ENCODE data around the gene PPP1R1C.

Gene PPP1R1C

DNA sequence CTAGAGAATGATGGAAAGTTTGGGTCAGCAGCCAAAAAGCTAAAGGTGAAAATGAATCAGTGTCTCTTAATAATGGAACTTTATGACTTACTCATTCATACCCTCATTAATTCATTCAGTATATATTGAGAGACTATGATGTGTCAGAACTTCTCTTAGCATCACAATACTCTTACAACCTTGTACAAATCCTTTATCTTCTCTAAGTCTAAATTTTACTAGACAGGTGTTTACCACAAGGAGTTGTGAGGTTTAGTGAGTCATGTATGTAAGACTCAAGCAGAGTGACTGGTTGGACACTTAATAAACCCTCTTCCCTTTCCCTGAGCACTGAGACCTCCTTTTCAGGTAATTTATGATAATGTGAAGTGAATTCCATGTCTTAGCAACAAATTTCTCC, 129.6 kb downstream of the PPP1R1C start:
- no peak for DNase-seq

DNA sequence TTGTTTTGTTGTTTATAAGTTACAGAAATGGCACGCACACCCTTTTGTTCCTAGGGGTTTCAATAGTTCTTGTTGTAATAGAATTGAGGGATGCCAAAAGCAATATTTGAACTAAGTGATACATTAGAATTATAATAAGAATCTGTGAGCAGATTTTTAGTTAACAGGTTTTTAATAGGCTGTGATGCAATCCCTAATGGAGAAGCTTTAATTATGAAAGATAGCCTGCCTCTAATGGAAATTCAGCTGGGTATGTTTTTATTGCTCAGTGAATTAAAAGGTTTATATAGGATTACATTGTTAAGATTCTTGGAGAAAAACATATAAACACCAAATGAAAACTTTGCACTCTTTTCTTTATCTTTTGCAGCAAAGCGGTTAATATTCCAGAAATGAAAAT, 131.1 kb downstream of the PPP1R1C start:
- DNase-seq, result no peak

DNA sequence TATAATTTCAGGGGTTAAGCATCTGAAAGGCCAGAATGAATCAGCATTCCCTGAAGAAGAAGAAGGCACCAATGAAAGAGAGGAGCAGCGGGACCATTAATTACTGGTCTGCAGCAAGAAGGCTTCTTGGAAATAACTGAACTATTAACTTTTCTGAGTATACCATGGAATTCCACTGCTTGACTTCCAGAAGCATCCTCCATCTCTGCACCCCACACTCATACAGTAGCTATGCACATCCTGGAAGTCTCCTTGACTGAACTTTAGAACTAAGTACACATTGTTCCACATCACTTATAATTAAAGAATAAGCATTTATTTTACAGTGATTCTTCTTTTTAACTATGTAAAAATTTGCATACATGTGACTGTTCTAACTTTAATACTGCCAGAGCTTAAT, 131.5 kb downstream of the PPP1R1C start:
- no peak for DNase-seq

DNA sequence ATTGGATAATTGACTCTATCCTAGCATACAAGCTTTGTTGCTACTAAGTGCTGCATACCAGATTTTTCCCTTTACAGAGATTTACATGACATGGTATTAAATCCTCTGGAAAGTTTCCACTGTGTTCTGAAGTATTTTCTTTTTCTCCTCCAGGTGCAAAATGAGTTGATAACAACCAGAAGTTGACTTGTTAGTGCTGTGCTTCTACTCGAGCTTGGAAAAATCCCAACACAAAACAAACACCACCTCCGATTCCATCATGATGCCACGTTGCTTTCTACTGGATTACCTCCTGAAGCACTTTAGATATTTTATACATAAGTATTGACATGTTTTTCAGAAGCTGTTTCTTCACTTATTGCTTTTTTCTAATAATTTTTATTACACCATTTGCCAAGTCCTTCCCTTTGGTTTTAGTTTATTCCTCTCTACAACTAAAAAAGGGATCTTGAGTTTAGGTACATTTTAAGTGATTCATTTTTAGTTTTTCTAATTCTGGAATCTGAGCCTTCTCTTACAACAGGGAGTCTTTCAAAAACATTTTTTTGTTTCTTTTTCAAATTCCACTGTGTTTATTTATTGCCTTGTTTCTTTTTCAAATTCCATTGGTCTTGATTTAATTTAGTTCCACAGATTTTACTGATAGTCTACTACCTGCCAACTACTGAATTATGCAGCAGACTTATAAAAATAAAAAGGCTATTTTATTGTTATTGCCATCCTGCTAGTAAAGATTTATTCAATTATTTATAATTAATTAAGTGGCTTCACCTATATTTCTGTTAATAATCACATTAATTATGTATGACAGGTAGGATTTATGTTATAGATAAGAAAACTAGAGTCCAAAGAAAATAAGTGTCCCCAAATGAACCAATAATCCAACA, 143.4 kb downstream of the PPP1R1C start:
- no peak for DNase-seq

DNA sequence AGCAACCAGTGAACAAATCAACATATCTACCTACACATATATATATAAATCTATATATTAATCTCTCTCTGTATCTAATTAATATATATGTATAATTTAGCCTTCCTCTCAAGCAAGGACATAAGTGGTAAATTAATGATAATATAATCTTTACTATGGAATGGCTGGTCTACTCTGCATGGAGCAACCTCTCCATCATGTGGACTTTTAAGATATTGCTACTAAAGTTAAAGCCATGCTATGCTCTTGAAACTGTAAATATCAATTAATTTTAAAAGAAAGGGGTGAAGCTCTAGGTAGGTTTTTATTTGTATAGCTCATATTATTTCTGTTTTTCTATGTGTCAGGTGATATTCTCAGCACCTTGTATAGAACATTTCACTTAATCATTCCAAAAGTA, 147.0 kb downstream of the PPP1R1C start:
- no peak for DNase-seq

DNA sequence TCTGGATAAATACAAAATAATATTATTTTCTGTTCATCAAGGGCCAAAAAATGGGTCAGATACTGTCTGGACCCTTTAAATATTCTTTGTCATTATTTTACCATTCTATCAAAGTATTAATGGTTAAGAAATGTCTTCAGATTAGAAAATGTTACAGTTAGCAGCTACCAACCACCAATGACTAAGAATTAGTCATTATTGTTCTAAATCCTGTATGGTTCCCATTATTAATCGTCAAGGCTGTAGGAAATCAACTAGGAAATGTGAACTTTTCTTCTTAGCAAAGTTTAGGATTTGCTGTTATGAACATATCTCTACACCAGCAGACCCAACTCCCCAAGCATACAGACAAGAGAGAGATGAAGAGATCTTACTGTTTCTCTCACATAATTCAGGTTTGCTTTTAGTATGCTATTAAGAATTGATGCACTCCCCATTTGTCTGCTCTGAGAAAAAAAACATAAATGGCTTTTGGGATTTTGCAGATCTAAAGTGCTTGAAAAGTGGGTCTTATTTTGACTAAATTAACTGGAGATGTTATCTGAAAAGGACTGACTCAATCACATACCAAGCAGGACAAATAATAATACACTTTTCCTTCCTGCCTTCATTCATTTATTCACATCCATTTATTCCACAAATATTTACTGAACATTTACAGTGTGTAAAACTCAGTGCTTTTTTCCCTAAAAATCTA, 147.7 kb downstream of the PPP1R1C start:
- no peak for DNase-seq

DNA sequence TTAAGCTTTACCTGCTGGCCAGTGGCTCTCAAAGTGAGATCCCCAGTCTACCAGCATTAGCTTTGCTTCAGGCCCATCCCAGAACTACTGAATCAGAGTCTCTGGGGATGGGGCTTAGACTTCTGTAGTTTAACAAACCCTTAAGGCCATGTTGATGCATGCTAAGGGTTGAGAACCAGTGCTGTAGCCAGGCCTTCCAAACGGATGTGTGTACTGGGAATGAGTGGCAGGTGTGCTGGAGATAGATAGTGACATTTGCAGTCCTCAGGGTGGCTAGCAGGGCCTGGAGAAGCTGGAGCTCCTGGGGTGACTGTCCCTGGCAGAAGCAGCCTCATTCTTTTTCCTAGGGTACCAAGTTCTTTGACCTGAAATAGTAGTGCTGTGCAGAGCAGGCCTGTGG, 148.5 kb downstream of the PPP1R1C start:
- DNase-seq, result no peak

DNA sequence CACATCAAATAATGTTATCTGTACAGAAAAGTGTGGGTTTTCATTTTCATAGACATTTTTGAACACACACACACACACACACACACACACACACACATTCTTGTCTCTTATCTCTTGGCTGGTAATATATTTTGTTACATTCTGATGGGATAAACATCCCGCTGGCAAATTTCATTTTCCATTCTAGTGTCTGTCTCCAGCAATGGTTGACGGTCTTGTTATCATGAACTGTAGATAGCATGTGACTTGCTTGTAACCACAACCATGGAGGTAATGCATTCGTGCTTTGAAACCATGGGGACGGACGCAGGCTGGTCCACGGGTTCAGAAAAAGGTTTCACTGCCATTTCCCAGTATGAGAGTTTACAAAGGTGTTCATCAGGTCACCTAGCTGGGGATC, 156.4 kb downstream of the PPP1R1C start:
- DNase-seq, result no peak

DNA sequence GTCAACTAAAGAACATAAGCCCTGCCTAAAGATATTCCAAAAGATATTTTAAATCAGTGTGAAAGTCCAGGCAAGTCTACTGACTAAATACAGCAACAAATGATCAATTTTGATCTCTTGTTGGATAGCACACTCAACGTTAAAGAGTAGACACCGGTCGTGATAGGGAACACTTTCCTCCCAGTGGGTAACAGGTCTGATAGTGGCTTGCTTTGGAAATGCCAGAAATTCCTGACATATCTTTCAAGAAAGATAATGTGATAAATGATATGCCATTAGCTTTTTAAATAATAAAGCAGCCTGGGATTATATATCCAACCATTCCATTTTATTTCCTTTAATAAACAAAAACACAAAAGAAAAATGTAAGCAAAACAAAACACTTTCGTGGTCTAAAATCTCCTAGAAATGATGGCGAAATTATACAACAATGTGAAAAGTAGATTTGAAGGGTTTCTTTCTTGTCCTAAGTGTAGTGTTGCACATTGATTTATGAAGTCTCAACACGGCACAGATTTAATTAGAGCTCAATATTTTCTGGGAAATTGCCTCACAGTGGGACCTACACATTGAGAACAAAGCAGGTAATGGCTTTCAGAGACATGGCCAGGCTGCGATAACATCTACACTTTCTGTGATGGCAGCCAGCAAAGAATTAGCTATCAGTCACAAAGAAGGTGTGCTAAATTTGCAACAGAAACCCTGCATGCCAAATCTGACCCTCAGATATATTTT, 158.6 kb downstream of the PPP1R1C start:
- no peak for DNase-seq

DNA sequence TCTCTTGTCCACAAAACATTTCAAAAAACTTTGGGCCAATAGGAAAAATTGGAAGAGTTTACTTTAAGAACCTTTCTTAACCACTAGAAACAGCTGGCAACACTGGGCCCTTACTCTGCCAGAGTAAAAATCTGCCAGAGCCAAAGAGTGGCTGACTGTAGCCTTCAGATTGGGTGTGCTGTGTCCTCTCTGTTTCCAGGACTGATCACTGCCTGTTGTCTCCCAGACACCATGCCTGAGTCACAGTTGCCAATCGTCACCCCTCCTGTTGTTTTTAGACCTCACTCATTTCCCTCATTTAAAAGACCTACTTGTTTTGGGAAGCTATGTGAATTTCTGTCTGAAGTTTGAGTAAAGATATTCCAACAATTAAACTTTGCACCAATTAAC, 159.1 kb downstream of the PPP1R1C start:
- DNase-seq, result no peak

DNA sequence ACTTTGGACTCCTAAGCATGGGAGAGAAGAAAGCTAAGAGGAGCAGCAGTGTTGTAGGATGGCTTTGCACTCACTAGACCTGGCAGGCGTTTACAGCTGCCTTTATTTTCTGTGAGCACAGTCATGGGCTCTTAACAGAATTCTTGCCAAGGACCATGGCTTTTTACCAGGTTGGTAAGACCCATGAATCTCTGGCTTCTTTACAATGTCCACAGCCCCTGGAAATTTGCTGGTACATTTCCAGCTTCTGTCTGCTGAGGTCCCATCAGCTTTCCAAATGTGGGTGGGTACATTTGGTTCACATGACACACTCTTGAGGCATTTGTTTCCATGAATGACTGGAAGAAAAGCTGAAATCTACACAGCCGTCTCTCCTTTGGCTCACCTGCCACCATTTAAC, 162.7 kb downstream of the PPP1R1C start:
- no peak for DNase-seq

DNA sequence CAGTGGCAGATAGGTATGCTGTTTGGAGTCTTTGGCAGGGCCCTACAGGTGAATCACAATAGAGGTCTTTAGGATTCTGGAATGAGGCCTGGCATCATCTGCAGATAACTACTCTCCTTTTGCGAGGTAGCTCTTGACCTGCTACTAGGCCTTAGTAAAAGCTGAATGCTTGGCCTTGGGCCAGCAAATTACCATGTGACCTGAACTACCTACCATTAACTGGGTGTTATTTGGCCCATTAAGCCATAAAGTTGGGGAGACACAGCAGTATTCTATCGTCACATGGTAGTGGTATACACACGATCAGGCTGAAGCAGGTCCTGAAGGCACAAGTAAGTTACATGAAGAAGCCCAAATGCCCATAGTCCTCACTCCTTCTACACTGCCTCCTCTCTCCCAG, 178.2 kb downstream of the PPP1R1C start:
- DNase-seq, result no peak

DNA sequence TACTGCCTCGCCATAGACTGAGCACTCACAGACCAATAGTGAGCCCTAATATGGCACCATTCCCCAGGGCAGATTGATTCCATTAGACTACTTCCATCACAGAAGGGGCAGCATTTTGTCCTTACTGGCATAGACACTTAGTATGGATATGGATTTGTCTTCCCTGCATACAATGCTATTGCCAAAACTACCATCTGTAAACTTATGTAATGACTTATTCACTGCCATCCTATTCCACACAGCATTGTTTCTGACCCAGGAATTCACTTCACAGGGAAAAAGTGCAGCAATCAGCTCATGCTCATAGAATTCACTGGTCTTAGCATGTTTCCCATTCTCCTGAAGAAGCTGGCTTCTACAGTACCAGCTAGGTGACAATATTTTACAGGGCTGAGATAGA, 179.0 kb downstream of the PPP1R1C start:
- no peak for DNase-seq

DNA sequence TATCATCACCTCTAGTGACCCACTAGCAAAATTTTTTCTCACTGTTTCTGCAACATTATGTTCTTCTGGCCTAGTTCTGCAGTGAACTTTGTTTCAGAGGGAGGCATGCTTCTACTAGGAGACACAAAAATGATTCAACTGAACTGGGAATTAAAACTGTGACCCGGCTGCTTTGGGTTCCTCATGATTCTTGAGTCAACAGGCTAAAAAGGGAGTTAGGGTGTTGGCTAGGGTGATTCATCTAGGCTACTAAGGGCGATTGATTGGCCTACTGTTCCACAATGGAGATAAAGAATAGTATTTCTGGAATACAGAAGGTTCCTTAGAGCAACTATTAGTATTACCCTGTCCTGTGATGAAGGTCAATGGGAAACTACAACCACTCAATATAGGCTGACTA, 179.5 kb downstream of the PPP1R1C start:
- DNase-seq, result no peak

DNA sequence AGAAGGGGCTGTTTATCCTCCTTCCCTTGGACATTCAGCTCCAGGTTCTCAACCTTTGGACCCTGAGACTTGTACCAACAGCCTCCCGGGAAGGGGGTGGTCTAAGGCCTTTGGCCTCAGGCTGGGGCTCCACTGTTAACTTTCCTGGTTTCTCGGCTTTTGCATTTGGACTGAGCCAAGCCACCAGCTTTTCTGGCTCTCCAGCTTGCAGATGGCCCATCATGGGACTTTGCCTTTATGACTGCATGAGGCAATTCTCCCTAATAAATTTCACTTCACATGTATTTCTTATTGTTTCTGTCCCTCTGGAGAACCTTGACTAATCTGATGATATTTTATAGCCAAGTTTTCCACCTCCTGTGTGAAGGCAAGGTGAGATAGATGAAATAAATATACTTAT, 180.8 kb downstream of the PPP1R1C start:
- no peak for DNase-seq

DNA sequence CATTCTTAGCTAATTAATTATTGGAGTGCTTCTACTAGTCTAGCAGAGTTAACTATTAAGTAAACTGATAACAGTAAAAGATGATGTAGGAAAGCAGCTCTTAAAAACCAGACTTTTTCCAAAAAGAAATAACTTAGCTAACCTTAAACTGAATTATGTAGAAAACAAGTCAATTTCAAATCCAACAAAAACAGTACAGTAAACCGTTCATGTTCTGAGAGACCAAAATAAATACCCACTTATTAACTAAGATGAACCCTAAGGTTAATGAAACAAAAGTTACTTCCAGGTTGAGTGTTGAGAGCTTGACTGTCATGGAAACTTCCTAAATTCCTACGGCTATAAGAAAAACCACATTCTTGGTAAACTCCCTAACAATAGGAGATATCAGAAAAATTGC, 181.2 kb downstream of the PPP1R1C start:
- DNase-seq, result no peak

Measured in NCI-H2081 treated with DMSO at 0.1 percent for 48 hours (cell line).